ENCODE data around the gene OR5B21. TPM values are rescaled to one million over a fixed set of nuclear protein-coding genes. Genes with fewer than 3 reads are reported as not detected.
A peak's percentile ranks its signal among the peaks of the same experiment; 100 is the strongest.

The OR5B21 gene
- total RNA-seq (not detected), polyA plus RNA-seq (not detected)
- long read RNA-seq, donor 1, result 0 reads
- long read RNA-seq, donor 2, result 0 reads
- long read RNA-seq, donor 3, result 0 reads

DNA sequence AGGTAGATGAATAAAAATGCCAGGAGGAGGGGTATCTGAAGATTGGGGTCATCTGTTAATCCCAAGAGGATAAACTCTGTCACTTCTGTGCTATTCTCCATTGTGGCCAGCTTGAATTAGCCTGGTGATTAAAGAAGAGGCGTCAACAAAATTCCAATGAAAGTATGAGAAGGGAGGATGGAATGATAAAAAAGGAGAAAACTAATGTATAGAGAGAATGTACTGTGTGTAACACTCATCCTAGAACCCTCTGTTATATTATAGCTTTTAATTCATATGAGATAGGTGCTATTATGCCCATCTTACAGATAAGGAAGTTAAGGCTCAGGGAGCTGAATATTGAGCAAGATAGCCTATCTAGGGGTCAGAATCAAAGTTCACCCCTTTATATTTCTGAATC, at the start of gene OR5B21:
Gene OR5B21, minus strand, starts transcription at position 101 of the 400 bp plus-strand sequence. Its CDS starts 0 bp downstream, at position 101.
- intact Hi-C loops (cut with DNase I), result no loop called here
- H3K4me1 ChIP-seq, result no peaks in the 10 kb centered on the region
- no peaks in the 10 kb centered on the region for H3K36me3 ChIP-seq
- no peak within 1 kb of the TSS for H3K27ac ChIP-seq
- no peaks in the 10 kb centered on the region for H3K9me3 ChIP-seq
- TF ChIP-seq POLR2A (IDR thresholded peaks at IDR 0.05) (no peak), CTCF (IDR thresholded peaks at IDR 0.05) (no peak)
- 96 to 98% (median 96%) methylated on average over 1 of the region's 1 CpG for WGBS, 4 donors
- H3K4me3 ChIP-seq, result no peak within 1 kb of the TSS
- no peaks in the 10 kb centered on the region for H3K27me3 ChIP-seq
- ATAC-seq (no peak), DNase-seq (no peak)

- DNase-seq (peak in 3 of 5 donors; percentile 12 to 64 (median 54)), ATAC-seq (peak; percentile 83 to 95 (median 94))
- Histone ChIP-seq H3K4me3 (no peak overlapping the region), H3K27ac (peak overlapping the region in 1 of 12 donors; percentile 43), H3K27me3 (no peaks in the 10 kb centered on the region), H3K4me1 (peaks cover 0 to 6% (median 0%) of the 10 kb centered on the region in 12 donors), H3K36me3 (peaks cover 0 to 100% (median 98%) of the 10 kb centered on the region in 9 donors), H3K9me3 (no peaks in the 10 kb centered on the region)
- no peak for TF ChIP-seq POLR2A (IDR thresholded peaks at IDR 0.05)
- no peak for TF ChIP-seq CTCF (IDR thresholded peaks at IDR 0.05)
- intact Hi-C loops (cut with DNase I), result no loop called here
- WGBS, 4 donors, result 46 to 65% (median 60%) methylated on average over 7 of the region's 7 CpGs
Measured at GRCh38 chr11:58549644-58550043, 41.7 kb upstream of the OR5B21 start.

- H3K9me3 ChIP-seq, result no peaks in the 10 kb centered on the region
- 40 to 57% (median 55%) methylated on average over 1 of the region's 1 CpG for WGBS, 4 donors
- ATAC-seq (no peak), DNase-seq (no peak)
- H3K27ac ChIP-seq, result no peak overlapping the region
- peaks cover 0 to 6% (median 0%) of the 10 kb centered on the region in 12 donors for H3K4me1 ChIP-seq
- TF ChIP-seq CTCF (IDR thresholded peaks at IDR 0.05) (no peak), POLR2A (IDR thresholded peaks at IDR 0.05) (no peak)
- H3K27me3 ChIP-seq, result no peaks in the 10 kb centered on the region
- H3K36me3 ChIP-seq, result peaks cover 0 to 98% (median 86%) of the 10 kb centered on the region in 9 donors
- intact Hi-C loops (cut with DNase I), result no loop called here
- no peak overlapping the region for H3K4me3 ChIP-seq
Measured at GRCh38 chr11:58546841-58547240, 38.9 kb upstream of the OR5B21 start.

DNA sequence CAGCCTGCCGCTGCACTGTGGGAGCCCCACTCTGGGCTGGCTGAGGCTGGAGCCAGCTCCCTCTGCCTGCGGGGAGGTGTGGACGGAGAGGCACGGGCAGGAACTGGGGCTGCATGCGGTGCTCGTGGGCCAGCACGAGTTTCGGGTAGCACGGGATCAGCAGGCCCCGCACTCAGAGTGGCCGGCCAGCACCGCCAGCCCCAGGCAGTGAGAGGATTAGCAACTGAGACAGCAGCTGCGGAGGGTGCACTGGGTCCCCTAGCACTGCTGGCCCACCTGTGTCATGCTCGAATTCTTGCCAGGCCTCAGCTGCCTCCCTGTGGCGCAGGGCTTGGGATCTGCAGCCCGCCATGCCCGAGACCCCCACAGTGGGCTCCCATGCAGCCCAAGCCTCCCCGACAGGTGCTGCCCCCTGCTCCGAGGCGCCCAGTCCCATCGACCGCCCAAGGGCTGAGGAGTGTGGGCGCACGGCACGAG, 24.0 kb upstream of the OR5B21 start:
- peaks cover 0 to 9% (median 0%) of the 10 kb centered on the region in 12 donors for H3K9me3 ChIP-seq
- TF ChIP-seq POLR2A (IDR thresholded peaks at IDR 0.05), result no peak
- TF ChIP-seq CTCF (IDR thresholded peaks at IDR 0.05), result no peak
- no peak overlapping the region for H3K4me3 ChIP-seq
- WGBS, 4 donors, result 89 to 97% (median 96%) methylated on average over 9 to 25 of the region's 25 CpGs
- ATAC-seq (peak in 1 of 4 donors; percentile 27), DNase-seq (no peak)
- intact Hi-C loops (cut with DNase I), result no loop called here
- no peaks in the 10 kb centered on the region for H3K4me1 ChIP-seq
- H3K27ac ChIP-seq, result no peak overlapping the region
- H3K36me3 ChIP-seq, result peaks cover 0 to 62% (median 40%) of the 10 kb centered on the region in 9 donors
- H3K27me3 ChIP-seq, result no peaks in the 10 kb centered on the region

Measured in heart left ventricle (tissue), 16 donors.